Keratinocyte (primary cell): ENCODE measurements around the gene EXOC3L2. TPM values are rescaled to one million over a fixed set of nuclear protein-coding genes. Genes with fewer than 3 reads are reported as not detected.

Experiments
- DNase-seq: peaks from one replicate; pipeline ENCODE4 v3.0.0-alpha.2; 2011; ENCODE audit warnings: low read depth, missing footprints, low spot score
- FAIRE-seq: peaks from 2 replicates; lab custom pipeline; 2011; peaks lifted over from hg19 to GRCh38; lab: Jason Lieb, UNC
- H2AFZ ChIP-seq: 2 replicates; pipeline ENCODE4 v1.6.0; 2012; ENCODE audit warnings: low read length, control low read depth, inconsistent platforms; ENCODE audit not compliant: control insufficient read depth
- H3K27ac ChIP-seq: 2 replicates; pipeline ENCODE4 v1.5.1; 2011; ENCODE audit warnings: low read length; ENCODE audit not compliant: control insufficient read depth, insufficient read depth
- H3K27me3 ChIP-seq: 3 replicates; pipeline ENCODE4 v1.6.0; 2011; ENCODE audit warnings: low read length; ENCODE audit not compliant: control insufficient read depth, insufficient read depth; ENCODE audit errors: extremely low read depth
- H3K36me3 ChIP-seq, 2 experiments: 2 replicates in 1 of 2; 3 replicates in 1 of 2; pipeline ENCODE4 v1.5.1; 2011; ENCODE audit warnings: low read length in 2 of 2, mild to moderate bottlenecking in 1 of 2; ENCODE audit not compliant: control insufficient read depth in 2 of 2, insufficient read depth in 2 of 2; ENCODE audit errors: extremely low read depth in 1 of 2
- H3K4me1 ChIP-seq: 3 replicates; pipeline ENCODE4 v1.5.1; 2011; ENCODE audit warnings: low read length; ENCODE audit not compliant: control insufficient read depth, insufficient read depth; ENCODE audit errors: extremely low read depth
- H3K4me2 ChIP-seq: 3 replicates; pipeline ENCODE4 v1.6.0; 2011; ENCODE audit warnings: low read depth, low read length; ENCODE audit not compliant: control insufficient read depth, insufficient read depth; ENCODE audit errors: extremely low read depth
- H3K4me3 ChIP-seq, 3 experiments: fragments of 200-600 bp in 1 of 3; sonication (generic) in 1 of 3; 2 replicates in 2 of 3; 3 replicates in 1 of 3; pipeline ENCODE4 v1.5.1; 2011 to 2016; ENCODE audit warnings: low read length in 3 of 3, mild to moderate bottlenecking in 3 of 3, control low read depth in 2 of 3, inconsistent platforms in 1 of 3, low read depth in 1 of 3, mixed read lengths in 1 of 3, mixed run types in 1 of 3, moderate library complexity in 1 of 3; ENCODE audit not compliant: control insufficient read depth in 2 of 3, insufficient read depth in 2 of 3; ENCODE audit errors: extremely low read depth in 1 of 3
- H3K79me2 ChIP-seq: 2 replicates; pipeline ENCODE4 v1.6.0; 2012; ENCODE audit warnings: low read length; ENCODE audit not compliant: control insufficient read depth, insufficient read depth
- H3K9ac ChIP-seq: 3 replicates; pipeline ENCODE4 v1.6.0; 2011; ENCODE audit warnings: low read length; ENCODE audit not compliant: control insufficient read depth, insufficient read depth; ENCODE audit errors: extremely low read depth
- H3K9me1 ChIP-seq: 3 replicates; pipeline ENCODE4 v1.6.0; 2011; ENCODE audit warnings: low read length; ENCODE audit not compliant: control insufficient read depth, insufficient read depth; ENCODE audit errors: extremely low read depth
- H3K9me3 ChIP-seq: 2 replicates; pipeline ENCODE4 v1.5.1; 2012; ENCODE audit warnings: low read depth, low read length; ENCODE audit not compliant: control insufficient read depth
- H4K20me1 ChIP-seq: 3 replicates; pipeline ENCODE4 v1.6.0; 2011; ENCODE audit warnings: low read length; ENCODE audit not compliant: control insufficient read depth, insufficient read depth; ENCODE audit errors: extremely low read depth
- CTCF ChIP-seq, 3 experiments: IDR thresholded peaks in 1 of 3; conservative IDR thresholded peaks in 1 of 3; optimal IDR thresholded peaks in 1 of 3; 2 replicates in 2 of 3; 3 replicates in 1 of 3; pipeline versions ENCODE3 to v1.5.1; 2011; ENCODE audit warnings: low read length in 3 of 3, mild to moderate bottlenecking in 3 of 3, moderate library complexity in 2 of 3, control low read depth in 1 of 3, inconsistent platforms in 1 of 3; ENCODE audit not compliant: insufficient read depth in 2 of 3; ENCODE audit errors: extremely low read depth in 1 of 3
- EZH2 ChIP-seq: IDR thresholded peaks from one replicate; pipeline ENCODE4 v1.6.1; 2012; ENCODE audit warnings: inconsistent platforms, mild to moderate bottlenecking, low read length, moderate library complexity
- dilution Hi-C: fragments of 300-500 bp; cut with MboI; formaldehyde crosslinking; loops from one replicate; pipeline ENCODE4 v1.7.0; 2020; ENCODE audit warnings: low sequenced_read_pairs; ENCODE audit not compliant: extremely low pct_ligation_motif_present
- polyA plus RNA-seq, 5 experiments: library from polyadenylated mRNA; depleted of rRNA in 3 of 5; stranded (reverse) in 3 of 5; stranded (forward) in 1 of 5; unstranded in 1 of 5; fragments of >200 nt; gene quantifications; 1 replicate in 1 of 5; 2 replicates in 3 of 5; 3 replicates in 1 of 5; pipeline versions ENCODE4 v1.2.1 to v1.2.3, GENCODE V29; 2011 to 2012; ENCODE audit warnings: missing spikeins in 2 of 5, low read depth in 1 of 5, low replicate concordance in 1 of 5

Gene EXOC3L2
- polyA plus RNA-seq, 1 donor (not counting 4 experiments of a cell fraction or from before 2014, with no cell fraction given), result 0.08 TPM

GRCh38 chr19:45256836-45257235, 11.6 kb upstream of the EXOC3L2 start:
- H3K4me1 ChIP-seq, result peaks cover 19% of the 10 kb centered on the region
- H3K27ac ChIP-seq, result no peak overlapping the region
- H3K4me2 ChIP-seq, result no peak overlapping the region
- DNase-seq (no peak), FAIRE-seq (no peak)
- H3K4me3 ChIP-seq, result no peak overlapping the region
- peaks cover 15% of the 10 kb centered on the region for H4K20me1 ChIP-seq
- peaks cover 7 to 23% of the 10 kb centered on the region in 2 experiments for H3K36me3 ChIP-seq
- dilution Hi-C loops, result no loop called here
- TF ChIP-seq EZH2 (no peak), CTCF (optimal IDR thresholded peaks at IDR 0.05 in 1 of 3, IDR thresholded peaks at IDR 0.05 in 1 of 3, conservative IDR thresholded peaks at IDR 0.05 in 1 of 3; ENCODE audit: extremely low read depth in 1 of 3, insufficient read depth in 2 of 3, low read length in 3 of 3) (no peak)
- H3K9ac ChIP-seq, result no peak overlapping the region
- no peaks in the 10 kb centered on the region for H3K9me3 ChIP-seq
- no peaks in the 10 kb centered on the region for H3K27me3 ChIP-seq
- no peak overlapping the region for H2AFZ ChIP-seq
- H3K79me2 ChIP-seq, result peaks cover 60% of the 10 kb centered on the region
- H3K9me1 ChIP-seq, result peaks cover 3% of the 10 kb centered on the region

GRCh38 chr19:45255611-45256157, 10.5 kb upstream of the EXOC3L2 start:
- H3K4me1 ChIP-seq, result peaks cover 21% of the 10 kb centered on the region
- H3K36me3 ChIP-seq, result peaks cover 7 to 22% of the 10 kb centered on the region in 2 experiments
- H3K4me3 ChIP-seq, result no peak overlapping the region
- no peaks in the 10 kb centered on the region for H3K27me3 ChIP-seq
- peaks cover 64% of the 10 kb centered on the region for H3K79me2 ChIP-seq
- dilution Hi-C loops, result no loop called here
- H2AFZ ChIP-seq, result no peak overlapping the region
- H3K27ac ChIP-seq, result no peak overlapping the region
- H3K4me2 ChIP-seq, result no peak overlapping the region
- H3K9ac ChIP-seq, result no peak overlapping the region
- H3K9me1 ChIP-seq, result peaks cover 3% of the 10 kb centered on the region
- H3K9me3 ChIP-seq, result no peaks in the 10 kb centered on the region
- DNase-seq, result no peak
- H4K20me1 ChIP-seq, result peaks cover 15% of the 10 kb centered on the region
- TF ChIP-seq EZH2 (no peak), CTCF (optimal IDR thresholded peaks at IDR 0.05 in 1 of 3, IDR thresholded peaks at IDR 0.05 in 1 of 3, conservative IDR thresholded peaks at IDR 0.05 in 1 of 3; ENCODE audit: extremely low read depth in 1 of 3, insufficient read depth in 2 of 3, low read length in 3 of 3) (no peak)
- no peak for FAIRE-seq
